ENCODE results near the gene CHML.

DNA sequence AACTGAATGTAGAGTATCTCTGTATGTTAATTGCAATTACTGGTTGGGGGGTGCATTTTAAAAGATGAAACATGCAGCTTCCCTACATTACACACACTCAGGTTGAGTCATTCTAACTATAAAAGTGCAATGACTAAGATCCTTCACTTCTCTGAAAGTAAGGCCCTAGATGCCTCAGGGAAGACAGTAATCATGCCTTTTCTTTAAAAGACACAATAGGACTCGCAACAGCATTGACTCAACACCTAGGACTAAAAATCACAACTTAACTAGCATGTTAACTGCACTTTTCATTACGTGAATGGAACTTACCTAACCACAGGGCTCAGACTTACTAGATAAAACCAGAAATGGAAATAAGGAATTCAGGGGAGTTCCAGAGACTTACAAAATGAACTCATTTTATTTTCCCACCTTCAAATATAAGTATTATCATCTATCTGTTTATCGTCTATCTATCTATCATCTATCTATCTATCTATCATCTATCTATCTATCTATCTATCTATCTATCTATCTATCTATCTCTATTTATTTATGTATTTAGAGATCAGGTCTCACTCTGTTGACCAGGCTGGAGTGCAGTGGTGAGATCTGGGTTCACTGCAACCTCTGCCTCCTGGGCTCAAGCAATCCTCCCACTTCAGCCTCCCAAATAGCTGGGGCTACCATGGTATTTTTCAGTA is 47.8 kb downstream of the CHML start:
- TF ChIP-seq, protein P1, sequence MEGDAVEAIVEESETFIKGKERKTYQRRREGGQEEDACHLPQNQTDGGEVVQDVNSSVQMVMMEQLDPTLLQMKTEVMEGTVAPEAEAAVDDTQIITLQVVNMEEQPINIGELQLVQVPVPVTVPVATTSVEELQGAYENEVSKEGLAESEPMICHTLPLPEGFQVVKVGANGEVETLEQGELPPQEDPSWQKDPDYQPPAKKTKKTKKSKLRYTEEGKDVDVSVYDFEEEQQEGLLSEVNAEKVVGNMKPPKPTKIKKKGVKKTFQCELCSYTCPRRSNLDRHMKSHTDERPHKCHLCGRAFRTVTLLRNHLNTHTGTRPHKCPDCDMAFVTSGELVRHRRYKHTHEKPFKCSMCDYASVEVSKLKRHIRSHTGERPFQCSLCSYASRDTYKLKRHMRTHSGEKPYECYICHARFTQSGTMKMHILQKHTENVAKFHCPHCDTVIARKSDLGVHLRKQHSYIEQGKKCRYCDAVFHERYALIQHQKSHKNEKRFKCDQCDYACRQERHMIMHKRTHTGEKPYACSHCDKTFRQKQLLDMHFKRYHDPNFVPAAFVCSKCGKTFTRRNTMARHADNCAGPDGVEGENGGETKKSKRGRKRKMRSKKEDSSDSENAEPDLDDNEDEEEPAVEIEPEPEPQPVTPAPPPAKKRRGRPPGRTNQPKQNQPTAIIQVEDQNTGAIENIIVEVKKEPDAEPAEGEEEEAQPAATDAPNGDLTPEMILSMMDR (IDR thresholded peaks at IDR 0.05) = no peak
- TF ChIP-seq POLR2A (IDR thresholded peaks at IDR 0.05) = no peak
- TF ChIP-seq POLR2AphosphoS5 (IDR thresholded peaks at IDR 0.05) = no peak

Data from sigmoid colon (tissue), 4 donors.